SU-DHL-6 (cell line): Measurements from ENCODE around the gene FANK1.

Source experiments
- H2AFZ ChIP-seq: fragments of 200-600 bp; sonication (generic); 2 replicates; pipeline ENCODE4 v1.6.1; 2014; ENCODE audit warnings: low read depth, mild to moderate bottlenecking, moderate library complexity, mixed read lengths, antibody characterized with exemption, low read length; ENCODE audit not compliant: severe bottlenecking
- H3F3A ChIP-seq: fragments of 200-600 bp; shearing (Covaris generic); 2 replicates; pipeline ENCODE4 v1.6.0; 2016; ENCODE audit warnings: antibody characterized with exemption, mild to moderate bottlenecking; ENCODE audit not compliant: insufficient read depth
- H3K27ac ChIP-seq: fragments of 200-600 bp; sonication (generic); 2 replicates; pipeline ENCODE4 v1.5.1; 2016; ENCODE audit warnings: low read depth, mild to moderate bottlenecking, low read length, moderate library complexity, mixed read lengths
- H3K27me3 ChIP-seq: fragments of 200-600 bp; sonication (generic), shearing (Covaris generic); 2 replicates; pipeline ENCODE4 v1.6.0; 2014; ENCODE audit warnings: mild to moderate bottlenecking, low read length
- H3K36me3 ChIP-seq: fragments of 200-600 bp; sonication (generic); 2 replicates; pipeline ENCODE4 v1.6.1; 2014; ENCODE audit warnings: mild to moderate bottlenecking, low read length, mixed read lengths
- H3K4me2 ChIP-seq: fragments of 300-600, 200-600 bp; shearing (Covaris generic), sonication (generic); 2 replicates; pipeline ENCODE4 v1.6.0; 2014; ENCODE audit warnings: low read length, low read depth, mild to moderate bottlenecking; ENCODE audit not compliant: poor library complexity, severe bottlenecking
- H3K4me3 ChIP-seq: fragments of 200-600 bp; sonication (generic); 2 replicates; pipeline ENCODE4 v1.5.1; 2014; ENCODE audit warnings: antibody characterized with exemption, low read length, mild to moderate bottlenecking, mixed read lengths; ENCODE audit not compliant: insufficient read depth, poor library complexity, severe bottlenecking
- H3K79me2 ChIP-seq: fragments of 200-600 bp; sonication (generic); 2 replicates; pipeline ENCODE4 v1.6.1; 2014; ENCODE audit warnings: mild to moderate bottlenecking, low read length, moderate library complexity; ENCODE audit not compliant: insufficient read depth
- H3K9ac ChIP-seq: fragments of 200-600 bp; sonication (generic); 2 replicates; pipeline ENCODE4 v1.7.0; 2014; ENCODE audit warnings: mild to moderate bottlenecking, low read length
- H3K9me2 ChIP-seq: fragments of 200-600 bp; sonication (generic); replicated peaks from 2 replicates; pipeline ENCODE4 v1.6.1; 2014; ENCODE audit warnings: low read length; ENCODE audit not compliant: insufficient read depth
- H3K9me3 ChIP-seq: fragments of 200-600 bp; sonication (generic); 2 replicates; pipeline ENCODE4 v1.6.1; 2014; ENCODE audit warnings: low read length, mixed read lengths; ENCODE audit not compliant: insufficient read depth
- H4K20me1 ChIP-seq: fragments of 200-600 bp; sonication (generic); 2 replicates; pipeline ENCODE4 v1.6.1; 2014; ENCODE audit warnings: low read depth, mild to moderate bottlenecking, antibody characterized with exemption, low read length, moderate library complexity, mixed read lengths
- CTCF ChIP-seq: fragments of 200-600 bp; sonication (generic); IDR thresholded peaks from one replicate; pipeline ENCODE4 v1.5.1; 2017; ENCODE audit warnings: antibody characterized with exemption, mild to moderate bottlenecking, low read length, moderate library complexity; ENCODE audit not compliant: insufficient read depth, poor library complexity, severe bottlenecking
- EZH2phosphoT487 ChIP-seq: fragments of 200-600 bp; sonication (generic), shearing (Covaris generic); conservative IDR thresholded peaks from 2 replicates; pipeline ENCODE4 v1.6.1; 2018; ENCODE audit warnings: mild to moderate bottlenecking, antibody characterized with exemption, low read length, moderate library complexity, mixed read lengths

The FANK1 gene

GRCh38 chr10:125866421-125867029 is 29.8 kb upstream of the FANK1 start:
- no peaks in the 10 kb centered on the region for H3K9me2 ChIP-seq
- H2AFZ ChIP-seq: no peak overlapping the region
- no peaks in the 10 kb centered on the region for H3K9me3 ChIP-seq
- no peaks in the 10 kb centered on the region for H3K36me3 ChIP-seq
- no peaks in the 10 kb centered on the region for H3F3A ChIP-seq
- H3K79me2 ChIP-seq: no peaks in the 10 kb centered on the region
- no peak overlapping the region for H3K9ac ChIP-seq
- no peaks in the 10 kb centered on the region for H3K27me3 ChIP-seq
- no peak overlapping the region for H3K27ac ChIP-seq
- H4K20me1 ChIP-seq: no peaks in the 10 kb centered on the region
- no peak overlapping the region for H3K4me2 ChIP-seq
- no peak overlapping the region for H3K4me3 ChIP-seq
- TF ChIP-seq CTCF: no peak
- TF ChIP-seq EZH2phosphoT487: no peak

GRCh38 chr10:125868372-125868975 is 27.9 kb upstream of the FANK1 start:
- Histone ChIP-seq H3K9me2 (no peaks in the 10 kb centered on the region), H3K4me3 (no peak overlapping the region), H3K9ac (no peak overlapping the region), H2AFZ (no peak overlapping the region), H3K79me2 (no peaks in the 10 kb centered on the region), H4K20me1 (no peaks in the 10 kb centered on the region), H3K4me2 (no peak overlapping the region), H3F3A (no peaks in the 10 kb centered on the region), H3K9me3 (no peaks in the 10 kb centered on the region), H3K27me3 (no peaks in the 10 kb centered on the region), H3K36me3 (no peaks in the 10 kb centered on the region), H3K27ac (no peak overlapping the region)
- TF ChIP-seq EZH2phosphoT487 (no peak), CTCF (peak; percentile 71)

- Histone ChIP-seq H2AFZ (no peak overlapping the region), H3K27me3 (no peaks in the 10 kb centered on the region), H3K36me3 (0 out of 2 replicates have a peak, but pooled peaks cover 3% of the 10 kb centered on the region), H3K79me2 (no peaks in the 10 kb centered on the region), H3K9ac (no peak overlapping the region), H3F3A (no peaks in the 10 kb centered on the region), H4K20me1 (no peaks in the 10 kb centered on the region), H3K4me3 (no peak overlapping the region), H3K27ac (no peak overlapping the region), H3K9me2 (no peaks in the 10 kb centered on the region), H3K4me2 (no peak overlapping the region), H3K9me3 (peaks cover 8% of the 10 kb centered on the region; the same call in 1 of the 2 replicates)
- TF ChIP-seq EZH2phosphoT487: no peak
- TF ChIP-seq CTCF: no peak
These were observed 25.0 kb upstream of the FANK1 start for GRCh38 chr10:125871338-125871737.
